DND-41 (cell line): ENCODE measurements around the gene EEF2K.

Source experiments
- CTCF ChIP-seq: IDR thresholded peaks from 2 replicates; pipeline ENCODE4 v1.5.1; 2012; ENCODE audit warnings: borderline replicate concordance, low read length, moderate library complexity, mild to moderate bottlenecking; ENCODE audit not compliant: poor library complexity, severe bottlenecking; ENCODE audit errors: extremely low read depth
- EZH2 ChIP-seq: IDR thresholded peaks from 3 replicates; pipeline ENCODE4 v1.6.1; 2012; ENCODE audit warnings: borderline replicate concordance, low read depth, mild to moderate bottlenecking, moderate library complexity, low read length, inconsistent platforms; ENCODE audit not compliant: severe bottlenecking

DNA sequence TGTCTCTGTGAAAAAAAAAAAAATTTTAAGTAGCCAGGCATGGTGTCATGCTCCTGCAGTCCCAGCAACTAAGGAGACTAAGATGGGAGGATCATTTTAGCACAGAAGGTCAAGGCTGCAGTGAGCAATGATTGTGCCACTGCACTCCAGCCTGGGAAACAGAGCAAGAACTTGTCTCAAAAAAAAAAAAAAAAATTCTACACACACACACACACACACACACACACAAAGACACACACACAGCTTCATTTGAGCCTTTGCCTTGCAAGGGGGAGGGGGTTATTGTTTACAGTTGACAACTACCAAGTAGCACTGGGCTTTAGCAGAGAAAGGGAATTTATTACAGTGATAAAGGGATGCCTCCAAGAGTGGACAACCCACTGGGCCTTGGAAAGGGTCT lies 86.2 kb downstream of the EEF2K start:
- TF ChIP-seq CTCF (no peak), EZH2 (no peak)
